Stimulated activated CD8-positive, alpha-beta memory T cell treated with anti-CD3 and anti-CD28 coated beads, Interleukin-7, amount 100 ng/mL, for 48 hours (primary cell): Measurements from ENCODE around the gene ITGB7.
"Not testable (repeated sequence)": the region's sequence is repeated elsewhere in the genome, so short reads cannot be mapped to it uniquely, and the experiment has no call there.

Experiments used
- DNase-seq, 2 donors: peaks; one replicate each; pipeline ENCODE4 v3.0.0-alpha.2; 2020; ENCODE audit warnings: low read depth in 1 of 2; ENCODE audit errors: extremely low read depth in 1 of 2

Gene ITGB7

GRCh38 chr12:53180931-53181645 lies 26.0 kb downstream of the ITGB7 start:
- DNase-seq: peak; percentile 44 to 65

- DNase-seq: peak; percentile 95 to 99
These were observed 26.7 kb downstream of the ITGB7 start, which contains the start of the genes CSAD and ZNF740 for GRCh38 chr12:53180220-53180930. Gene CSAD, minus strand, starts transcription at chr12:53180925. Its CDS starts 7,455 bp downstream, at chr12:53173470. Gene ZNF740, plus strand, starts transcription at chr12:53180722. Its CDS starts 1,262 bp downstream, at chr12:53181984.

- no peak for DNase-seq
These were observed 27.3 kb downstream of the ITGB7 start for GRCh38 chr12:53179687-53180219.

- DNase-seq: not testable (repeated sequence)
These were observed 28.2 kb downstream of the ITGB7 start for GRCh38 chr12:53178803-53179202.

- not testable (repeated sequence) for DNase-seq
These were observed 29.6 kb downstream of the ITGB7 start for GRCh38 chr12:53177447-53177846.

- no peak for DNase-seq
These were observed 30.3 kb downstream of the ITGB7 start for GRCh38 chr12:53176750-53177149.

GRCh38 chr12:53174881-53175491 lies 32.1 kb downstream of the ITGB7 start:
- DNase-seq: no peak

GRCh38 chr12:53173085-53173715 lies 33.9 kb downstream of the ITGB7 start:
- DNase-seq: no peak

GRCh38 chr12:53172352-53172751 lies 34.7 kb downstream of the ITGB7 start:
- DNase-seq: no peak

- no peak for DNase-seq
These were observed 35.2 kb downstream of the ITGB7 start for GRCh38 chr12:53171725-53172329.

GRCh38 chr12:53170876-53171724 lies 36.0 kb downstream of the ITGB7 start:
- no peak for DNase-seq

- DNase-seq: no peak
These were observed 36.8 kb downstream of the ITGB7 start for GRCh38 chr12:53170215-53170614.

GRCh38 chr12:53169644-53170043 lies 37.4 kb downstream of the ITGB7 start:
- no peak for DNase-seq

- no peak for DNase-seq
These were observed 40.2 kb downstream of the ITGB7 start for GRCh38 chr12:53166837-53167236.

- DNase-seq: not testable (repeated sequence)
These were observed 44.0 kb downstream of the ITGB7 start for GRCh38 chr12:53163008-53163407.

GRCh38 chr12:53161119-53161911 lies 45.7 kb downstream of the ITGB7 start:
- DNase-seq: no peak

GRCh38 chr12:53160673-53161072 lies 46.4 kb downstream of the ITGB7 start:
- no peak for DNase-seq

GRCh38 chr12:53160000-53160399 lies 47.1 kb downstream of the ITGB7 start:
- DNase-seq: no peak
